GM23248 (cell line): ENCODE data around the gene TRMT112. TPM values are rescaled to one million over a fixed set of nuclear protein-coding genes. Genes with fewer than 3 reads are reported as not detected.
"Not testable (repeated sequence)": the region's sequence is repeated elsewhere in the genome, so short reads cannot be mapped to it uniquely, and the experiment has no call there.

Source experiments
- DNase-seq: peaks from one replicate; pipeline ENCODE4 v3.0.0-alpha.2; 2015
- H2AFZ ChIP-seq: fragments of 200-600 bp; sonication (generic); 2 replicates; pipeline ENCODE4 v1.6.1; 2016; ENCODE audit warnings: antibody characterized with exemption
- H3F3A ChIP-seq: fragments of 200-600 bp; sonication (generic); 2 replicates; pipeline ENCODE4 v1.6.1; 2016; ENCODE audit warnings: mild to moderate bottlenecking, antibody characterized with exemption, mixed run types; ENCODE audit not compliant: insufficient read depth
- H3K27ac ChIP-seq: fragments of 200-600 bp; sonication (generic); 2 replicates; pipeline ENCODE4 v1.5.1; 2016; ENCODE audit warnings: mild to moderate bottlenecking
- H3K27me3 ChIP-seq: fragments of 200-600 bp; sonication (generic); replicated peaks from 2 replicates; pipeline ENCODE4 v1.6.1; 2016; ENCODE audit warnings: mild to moderate bottlenecking; ENCODE audit not compliant: insufficient read depth
- H3K36me3 ChIP-seq: fragments of 200-600 bp; sonication (generic); 2 replicates; pipeline ENCODE4 v1.6.1; 2016; ENCODE audit warnings: low read depth, mild to moderate bottlenecking
- H3K4me1 ChIP-seq: fragments of 200-600 bp; sonication (generic); 2 replicates; pipeline ENCODE4 v1.6.1; 2016; ENCODE audit warnings: mild to moderate bottlenecking; ENCODE audit not compliant: insufficient read depth
- H3K4me2 ChIP-seq: fragments of 200-600 bp; sonication (generic); one replicate; pipeline ENCODE4 v1.6.1; 2016; ENCODE audit warnings: mild to moderate bottlenecking; ENCODE audit not compliant: unreplicated experiment
- H3K4me3 ChIP-seq: fragments of 200-600 bp; sonication (generic); 2 replicates; pipeline ENCODE4 v1.5.1; 2016; ENCODE audit warnings: mild to moderate bottlenecking
- H3K79me2 ChIP-seq: fragments of 200-600 bp; sonication (generic); 2 replicates; pipeline ENCODE4 v1.6.1; 2016; ENCODE audit warnings: mild to moderate bottlenecking; ENCODE audit not compliant: insufficient read depth
- H3K9ac ChIP-seq: fragments of 200-600 bp; sonication (generic); 2 replicates; pipeline ENCODE4 v1.6.1; 2016; ENCODE audit warnings: mild to moderate bottlenecking
- H3K9me2 ChIP-seq: fragments of 200-600 bp; sonication (generic); 2 replicates; pipeline ENCODE4 v1.6.1; 2016; ENCODE audit warnings: mixed run types, mild to moderate bottlenecking, moderate library complexity; ENCODE audit not compliant: insufficient read depth
- H3K9me3 ChIP-seq: fragments of 200-600 bp; sonication (generic); one replicate; pipeline ENCODE4 v1.6.1; 2017; ENCODE audit warnings: low read depth
- H4K20me1 ChIP-seq: fragments of 200-600 bp; sonication (generic); 2 replicates; pipeline ENCODE4 v1.6.0; 2016; ENCODE audit not compliant: insufficient read depth
- EZH2 ChIP-seq: fragments of 200-600 bp; sonication (generic); IDR thresholded peaks from 2 replicates; pipeline ENCODE4 v1.6.1; 2018; ENCODE audit warnings: antibody characterized with exemption, mild to moderate bottlenecking; ENCODE audit not compliant: insufficient read depth, poor library complexity, severe bottlenecking
- EZH2phosphoT487 ChIP-seq: fragments of 200-600 bp; sonication (generic); IDR thresholded peaks from 2 replicates; pipeline ENCODE4 v1.6.1; 2018; ENCODE audit warnings: antibody characterized with exemption, moderate library complexity, mild to moderate bottlenecking, low read depth; ENCODE audit not compliant: insufficient read depth
- WGBS, 2 experiments: methylation state at CpG; one replicate each; pipeline ENCODE4 v1.1.6; 2015 to 2017; ENCODE audit warnings: low lambda C conversion rate in 2 of 2, low coverage in 1 of 2; ENCODE audit errors: missing lambda C conversion rate in 2 of 2; 5-methylcytosine and 5-hydroxymethylcytosine counted together
- in situ Hi-C: fragments of 300-500 bp; cut with MboI; formaldehyde crosslinking; loops from 2 replicates; pipeline ENCODE4 v1.15.0; 2020
- polyA plus RNA-seq: library from polyadenylated mRNA; unstranded; fragments of >200 nt; fragmentation: Nextera tagmentation; extraction: Ambion mirVana; gene quantifications from 2 replicates; pipeline ENCODE4 v1.2.1, GENCODE V29; 2016
- total RNA-seq: library from RNA; depleted of rRNA; stranded (reverse); fragments of >200 nt; shearing (Covaris generic); gene quantifications from 2 replicates; pipeline ENCODE4 v1.2.3, GENCODE V29; 2014

TRMT112 gene
- total and polyA plus RNA-seq, 2 experiments from 2014 or later: 161 to 269 TPM

DNA sequence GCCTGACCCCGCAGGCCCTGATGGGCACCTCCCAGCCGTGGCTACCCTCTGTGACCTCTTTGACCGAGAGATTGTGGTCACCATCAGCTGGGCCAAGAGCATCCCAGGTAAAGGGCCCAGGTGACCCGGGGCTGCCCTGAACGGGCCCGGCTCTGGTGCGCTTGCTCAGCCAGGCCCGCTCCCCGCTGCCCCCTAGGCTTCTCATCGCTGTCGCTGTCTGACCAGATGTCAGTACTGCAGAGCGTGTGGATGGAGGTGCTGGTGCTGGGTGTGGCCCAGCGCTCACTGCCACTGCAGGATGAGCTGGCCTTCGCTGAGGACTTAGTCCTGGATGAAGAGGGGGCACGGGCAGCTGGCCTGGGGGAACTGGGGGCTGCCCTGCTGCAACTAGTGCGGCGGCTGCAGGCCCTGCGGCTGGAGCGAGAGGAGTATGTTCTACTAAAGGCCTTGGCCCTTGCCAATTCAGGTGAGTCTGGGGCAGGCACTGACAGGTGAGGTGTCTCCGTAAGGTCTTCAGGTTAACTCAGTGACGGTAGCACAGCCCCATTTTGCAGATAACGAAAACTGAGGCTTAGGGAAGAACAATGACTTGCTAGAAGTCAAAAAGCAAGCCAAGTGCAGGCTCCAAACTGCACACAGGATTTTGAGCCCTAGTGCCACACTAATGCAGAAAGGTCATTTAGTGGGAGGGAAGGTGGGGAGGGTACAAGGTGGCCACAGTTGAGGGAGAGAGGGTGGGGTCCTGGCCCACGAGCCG is 2.4 kb downstream of the TRMT112 start:
- no peak for DNase-seq
- H3K9ac ChIP-seq: peak overlapping the region; percentile 76; the same call in 1 of the 2 replicates
- H3F3A ChIP-seq: peaks cover 10% of the 10 kb centered on the region
- H3K27me3 ChIP-seq: no peaks in the 10 kb centered on the region
- H3K9me2 ChIP-seq: no peaks in the 10 kb centered on the region
- in situ Hi-C loops: no loop called here
- 88 to 90% methylated on average over 24 of the region's 24 CpGs for WGBS, 2 experiments
- H3K4me3 ChIP-seq: no peak overlapping the region
- peaks cover 23% of the 10 kb centered on the region for H3K4me1 ChIP-seq
- H2AFZ ChIP-seq: no peak overlapping the region
- no peaks in the 10 kb centered on the region for H3K9me3 ChIP-seq
- no peaks in the 10 kb centered on the region for H3K36me3 ChIP-seq
- H4K20me1 ChIP-seq: no peaks in the 10 kb centered on the region
- no peak overlapping the region for H3K4me2 ChIP-seq
- H3K79me2 ChIP-seq: peaks cover 75% of the 10 kb centered on the region
- peak overlapping the region; percentile 57; the same call in 1 of the 2 replicates for H3K27ac ChIP-seq
- TF ChIP-seq EZH2phosphoT487 (no peak), EZH2 (no peak)

DNA sequence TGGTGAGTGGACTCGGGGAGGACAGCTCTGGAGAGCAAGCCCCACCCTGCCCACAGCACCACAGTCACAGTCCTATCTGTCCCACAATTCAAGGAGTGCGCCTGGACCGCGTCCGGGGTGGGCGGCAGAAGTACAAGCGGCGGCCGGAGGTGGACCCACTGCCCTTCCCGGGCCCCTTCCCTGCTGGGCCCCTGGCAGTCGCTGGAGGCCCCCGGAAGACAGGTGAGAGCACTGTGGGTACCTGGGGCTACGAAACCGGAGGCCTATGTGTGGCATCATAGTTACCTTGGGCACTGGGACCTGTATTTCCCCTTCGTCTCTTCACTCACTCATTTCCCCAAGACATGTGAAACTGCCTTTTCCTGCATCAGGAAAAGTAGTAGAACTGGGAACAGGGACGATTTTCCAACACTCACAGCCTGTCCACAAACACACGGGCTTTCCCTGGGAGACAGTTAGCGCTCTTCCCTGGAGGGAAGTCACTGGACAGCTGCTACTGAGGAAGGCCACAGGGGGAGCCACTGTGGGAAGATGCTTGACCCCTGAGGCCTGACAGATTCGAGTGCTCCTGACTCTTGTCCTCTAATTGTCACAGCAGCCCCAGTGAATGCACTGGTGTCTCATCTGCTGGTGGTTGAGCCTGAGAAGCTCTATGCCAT is 3.1 kb downstream of the TRMT112 start:
- no peaks in the 10 kb centered on the region for H3K27me3 ChIP-seq
- no peaks in the 10 kb centered on the region for H3K9me2 ChIP-seq
- H3K27ac ChIP-seq: peak overlapping the region; percentile 57
- peak overlapping the region; percentile 76 for H3K9ac ChIP-seq
- in situ Hi-C loops: no loop called here
- peak overlapping the region; percentile 58 for H3K4me3 ChIP-seq
- peaks cover 75% of the 10 kb centered on the region for H3K79me2 ChIP-seq
- peak; percentile 52 for DNase-seq
- no peaks in the 10 kb centered on the region for H4K20me1 ChIP-seq
- peak overlapping the region; percentile 71 for H2AFZ ChIP-seq
- no peaks in the 10 kb centered on the region for H3K36me3 ChIP-seq
- H3K4me1 ChIP-seq: peaks cover 19% of the 10 kb centered on the region
- 47 to 56% methylated on average over 17 to 19 of the region's 19 CpGs for WGBS, 2 experiments
- H3K9me3 ChIP-seq: no peaks in the 10 kb centered on the region
- H3F3A ChIP-seq: peaks cover 10% of the 10 kb centered on the region
- H3K4me2 ChIP-seq: peak overlapping the region; percentile 52
- TF ChIP-seq EZH2phosphoT487 (no peak), EZH2 (no peak)

DNA sequence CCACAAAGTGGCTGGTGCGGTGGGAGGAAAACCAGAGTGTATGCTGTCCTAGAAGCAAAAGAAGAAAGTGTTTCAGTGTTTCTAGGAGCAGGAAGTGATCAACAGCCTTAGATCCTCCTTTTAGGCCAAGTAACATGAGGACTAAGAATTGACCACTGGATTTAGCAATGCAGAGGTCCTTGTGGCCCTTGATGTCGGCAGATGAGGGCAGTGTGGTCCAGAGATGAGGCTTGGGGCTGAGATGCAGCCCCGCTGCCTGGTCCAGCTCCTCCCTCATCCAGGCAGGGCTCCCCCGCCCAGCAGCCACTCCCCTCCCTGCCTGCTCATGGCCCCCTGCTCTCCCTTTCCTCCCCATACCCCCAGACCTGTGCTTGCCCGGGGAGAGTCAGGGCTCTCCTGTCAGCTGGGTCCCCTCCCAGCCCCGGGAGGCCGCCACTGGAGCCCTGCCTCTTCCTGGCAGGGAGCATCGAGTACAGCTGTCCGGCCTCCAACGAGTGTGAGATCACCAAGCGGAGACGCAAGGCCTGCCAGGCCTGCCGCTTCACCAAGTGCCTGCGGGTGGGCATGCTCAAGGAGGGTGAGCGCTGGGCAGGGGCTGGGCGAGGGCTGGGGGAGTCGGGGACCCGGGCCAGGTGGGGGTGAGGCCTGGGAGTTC is 3.7 kb downstream of the TRMT112 start:
- Histone ChIP-seq H3K79me2 (peaks cover 71% of the 10 kb centered on the region), H4K20me1 (no peaks in the 10 kb centered on the region), H3K27me3 (no peaks in the 10 kb centered on the region), H3K9ac (peak overlapping the region; percentile 76), H3K4me2 (peak overlapping the region; percentile 52), H3K27ac (peak overlapping the region; percentile 57), H3F3A (peaks cover 10% of the 10 kb centered on the region), H2AFZ (peak overlapping the region; percentile 71), H3K36me3 (no peaks in the 10 kb centered on the region), H3K4me3 (peak overlapping the region; percentile 58), H3K4me1 (peaks cover 14% of the 10 kb centered on the region; the same call in 1 of the 2 replicates), H3K9me3 (no peaks in the 10 kb centered on the region), H3K9me2 (no peaks in the 10 kb centered on the region)
- in situ Hi-C loops: no loop called here
- DNase-seq: peak; percentile 90
- TF ChIP-seq EZH2phosphoT487: no peak
- no peak for TF ChIP-seq EZH2
- whole genome bisulfite sequencing, 2 experiments: 12 to 20% methylated on average over 14 to 15 of the region's 18 CpGs

DNA sequence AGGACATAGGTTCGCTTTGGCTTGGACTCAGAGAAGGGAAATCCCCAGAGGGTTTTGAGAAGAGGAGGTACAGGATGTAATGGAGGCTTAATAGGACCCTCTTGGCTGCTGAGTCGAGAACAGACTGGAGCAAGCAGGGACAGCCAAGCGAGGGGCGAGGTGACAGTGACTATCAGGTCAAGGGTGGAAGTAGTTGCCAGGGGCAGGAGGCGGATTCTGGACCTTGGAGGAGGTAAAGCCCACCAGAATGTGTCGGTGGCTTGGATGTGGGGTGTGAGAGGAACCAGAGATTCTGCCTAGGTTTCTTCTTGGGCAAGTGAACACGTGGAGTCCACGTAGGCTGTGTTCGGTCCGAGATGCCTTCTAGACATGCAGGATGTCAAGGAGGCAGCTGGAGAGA is 4.4 kb downstream of the TRMT112 start:
- H3K4me2 ChIP-seq: peak overlapping the region; percentile 52
- peak overlapping the region; percentile 71 for H2AFZ ChIP-seq
- H3K27ac ChIP-seq: peak overlapping the region; percentile 57
- no peaks in the 10 kb centered on the region for H4K20me1 ChIP-seq
- peaks cover 14% of the 10 kb centered on the region; the same call in 1 of the 2 replicates for H3K4me1 ChIP-seq
- no peaks in the 10 kb centered on the region for H3K36me3 ChIP-seq
- peaks cover 66% of the 10 kb centered on the region for H3K79me2 ChIP-seq
- H3K4me3 ChIP-seq: peak overlapping the region; percentile 58; the same call in 1 of the 2 replicates
- H3K9ac ChIP-seq: peak overlapping the region; percentile 76
- H3F3A ChIP-seq: peaks cover 10% of the 10 kb centered on the region
- H3K9me2 ChIP-seq: no peaks in the 10 kb centered on the region
- DNase-seq: no peak
- no peak for TF ChIP-seq EZH2
- no peak for TF ChIP-seq EZH2phosphoT487
- H3K27me3 ChIP-seq: no peaks in the 10 kb centered on the region
- in situ Hi-C loops: no loop called here
- H3K9me3 ChIP-seq: no peaks in the 10 kb centered on the region
- 89 to 90% methylated on average over 10 of the region's 10 CpGs for WGBS, 2 experiments

DNA sequence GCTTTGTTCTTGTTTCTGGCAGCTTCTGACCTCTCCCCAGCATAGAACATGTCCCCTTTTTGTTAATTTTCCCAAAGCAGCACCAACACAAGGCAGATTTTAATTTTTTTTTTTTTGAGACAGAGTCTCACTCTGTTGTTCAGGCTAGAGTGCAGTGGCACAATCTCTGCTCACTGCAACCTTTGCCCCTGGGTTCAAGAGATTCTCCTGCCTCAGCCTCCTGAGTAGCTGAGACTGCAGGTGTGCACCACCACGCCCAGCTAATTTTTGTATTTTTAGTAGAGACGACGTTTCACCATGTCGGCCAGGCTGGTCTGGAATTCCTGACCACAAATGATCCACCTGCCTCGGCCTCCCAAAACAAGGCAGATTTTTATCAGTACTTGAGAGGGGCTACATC is 9.6 kb downstream of the TRMT112 start:
- H3K27me3 ChIP-seq, H3K36me3 ChIP-seq, H3K4me2 ChIP-seq, H4K20me1 ChIP-seq, DNase-seq, H3K27ac ChIP-seq, H3K9me3 ChIP-seq, H3K9ac ChIP-seq, H3K4me1 ChIP-seq, in situ Hi-C loops, H3K4me3 ChIP-seq, H2AFZ ChIP-seq, H3K9me2 ChIP-seq: not testable (repeated sequence)
- peaks cover 14% of the 10 kb centered on the region for H3F3A ChIP-seq
- WGBS, 2 experiments: 90 to 98% methylated on average over 5 of the region's 5 CpGs
- peaks cover 43% of the 10 kb centered on the region for H3K79me2 ChIP-seq
